ENCODE measurements around the gene UCHL5.

Gene UCHL5

GRCh38 chr1:193059282-193060114 lies at the start of gene UCHL5, which contains the start of gene RO60:
Gene UCHL5, minus strand, starts transcription at chr1:193059360. Its CDS starts 100 bp downstream, at chr1:193059260.
Gene RO60, plus strand, starts transcription at chr1:193059612. Its CDS starts 9,443 bp downstream, at chr1:193069055.
- Histone ChIP-seq H3K4me3 (peak within 1 kb of the TSS; percentile 60 to 92 (median 90)), H3K27ac (peak within 1 kb of the TSS; percentile 69 to 99 (median 95))

GRCh38 chr1:193108471-193108870 lies 49.3 kb upstream of the UCHL5 start:
- no peak overlapping the region for H3K27ac ChIP-seq
- no peak overlapping the region for H3K4me3 ChIP-seq

- Histone ChIP-seq H3K27ac (peak overlapping the region in 20 of 21 experiments; percentile 69 to 98 (median 90)), H3K4me3 (peak overlapping the region; percentile 56 to 92 (median 83))
Measured at GRCh38 chr1:193105821-193106177, 46.6 kb upstream of the UCHL5 start.

GRCh38 chr1:193104907-193105820 lies 46.0 kb upstream of the UCHL5 start, which contains the start of gene GLRX2:
Gene GLRX2, minus strand, starts transcription at chr1:193105414. Its CDS starts 32 bp downstream, at chr1:193105382.
- Histone ChIP-seq H3K27ac (peak within 1 kb of the TSS; percentile 69 to 98 (median 90)), H3K4me3 (peak within 1 kb of the TSS; percentile 56 to 92 (median 83))

GRCh38 chr1:193104502-193104906 lies 45.3 kb upstream of the UCHL5 start:
- Histone ChIP-seq H3K27ac (peak overlapping the region in 20 of 21 experiments; percentile 69 to 98 (median 90)), H3K4me3 (peak overlapping the region; percentile 56 to 92 (median 83))

GRCh38 chr1:193103759-193104501 lies 44.8 kb upstream of the UCHL5 start:
- Histone ChIP-seq H3K4me3 (peak overlapping the region; percentile 56 to 92 (median 83)), H3K27ac (peak overlapping the region in 20 of 21 experiments; percentile 69 to 98 (median 90))

GRCh38 chr1:193102662-193103061 lies 43.5 kb upstream of the UCHL5 start:
- peak overlapping the region in 1 of 21 experiments; percentile 3 for H3K27ac ChIP-seq
- H3K4me3 ChIP-seq = no peak overlapping the region

GRCh38 chr1:193094112-193094511 lies 35.0 kb upstream of the UCHL5 start:
- Histone ChIP-seq H3K4me3 (no peak overlapping the region), H3K27ac (no peak overlapping the region)

GRCh38 chr1:193090865-193091264 lies 31.7 kb upstream of the UCHL5 start:
- Histone ChIP-seq H3K4me3 (no peak overlapping the region), H3K27ac (no peak overlapping the region)

GRCh38 chr1:193087893-193088292 lies 28.7 kb upstream of the UCHL5 start:
- H3K4me3 ChIP-seq = no peak overlapping the region
- no peak overlapping the region for H3K27ac ChIP-seq

- H3K27ac ChIP-seq = no peak overlapping the region
Measured at GRCh38 chr1:193086342-193086741, 27.2 kb upstream of the UCHL5 start.

GRCh38 chr1:193085263-193085662 lies 26.1 kb upstream of the UCHL5 start:
- no peak overlapping the region for H3K4me3 ChIP-seq
- H3K27ac ChIP-seq = no peak overlapping the region

More at GRCh38 chr1:193086342-193086741, 27.2 kb upstream of the UCHL5 start:
- H3K4me3 ChIP-seq = no peak overlapping the region

- Histone ChIP-seq H3K4me3 (no peak overlapping the region), H3K27ac (no peak overlapping the region)
Measured at GRCh38 chr1:193083365-193084088, 24.4 kb upstream of the UCHL5 start.

GRCh38 chr1:193079187-193079586 lies 20.0 kb upstream of the UCHL5 start:
- Histone ChIP-seq H3K4me3 (no peak overlapping the region), H3K27ac (no peak overlapping the region)

GRCh38 chr1:193077991-193078390 lies 18.8 kb upstream of the UCHL5 start:
- H3K4me3 ChIP-seq = no peak overlapping the region
- H3K27ac ChIP-seq = no peak overlapping the region

- Histone ChIP-seq H3K27ac (peak overlapping the region in 3 of 21 experiments; percentile 20 to 47 (median 42)), H3K4me3 (no peak overlapping the region)
Measured at GRCh38 chr1:193070942-193071341, 11.8 kb upstream of the UCHL5 start.

- no peak overlapping the region for H3K4me3 ChIP-seq
- H3K27ac ChIP-seq = peak overlapping the region in 3 of 21 experiments; percentile 14 to 47 (median 20)
Measured at GRCh38 chr1:193070386-193070753, 11.2 kb upstream of the UCHL5 start.

- H3K4me3 ChIP-seq = no peak overlapping the region
- peak overlapping the region in 2 of 21 experiments; percentile 14 to 47 for H3K27ac ChIP-seq
Measured at GRCh38 chr1:193069748-193070385, 10.7 kb upstream of the UCHL5 start.

All from skin epidermis (tissue), 12 donors.